HG03060 (cell line): Measurements from ENCODE around the gene CLCNKB.
"Not testable (repeated sequence)": the region's sequence is repeated elsewhere in the genome, so short reads cannot be mapped to it uniquely, and the experiment has no call there.

Source experiments
- ATAC-seq: cut with Tn5 transposase; IDR thresholded peaks from one replicate; pipeline ENCODE4 v1.9.1; 2021; ENCODE audit warnings: low read depth, moderate number of reproducible peaks; ENCODE audit not compliant: unreplicated experiment

Gene CLCNKB

GRCh38 chr1:16029288-16029687 lies 14.3 kb upstream of the CLCNKB start:
- no peak for ATAC-seq

GRCh38 chr1:16031551-16031950 lies 12.0 kb upstream of the CLCNKB start:
- ATAC-seq = no peak

GRCh38 chr1:16032388-16033102 lies 11.0 kb upstream of the CLCNKB start:
- no peak for ATAC-seq

- not testable (repeated sequence) for ATAC-seq
These were observed 10.4 kb upstream of the CLCNKB start for GRCh38 chr1:16033103-16033632.

GRCh38 chr1:16036461-16036860 lies 7.1 kb upstream of the CLCNKB start:
- ATAC-seq = not testable (repeated sequence)

- ATAC-seq = no peak
These were observed 5.0 kb upstream of the CLCNKB start for GRCh38 chr1:16038620-16038912.

GRCh38 chr1:16039871-16040270 lies 3.7 kb upstream of the CLCNKB start:
- ATAC-seq = not testable (repeated sequence)

GRCh38 chr1:16041200-16041599 lies 2.4 kb upstream of the CLCNKB start:
- ATAC-seq = no peak

- no peak for ATAC-seq
These were observed 1.5 kb upstream of the CLCNKB start for GRCh38 chr1:16042096-16042495.

- not testable (repeated sequence) for ATAC-seq
These were observed 928 bp upstream of the CLCNKB start for GRCh38 chr1:16042654-16043053.

- no peak for ATAC-seq
These were observed 368 bp downstream of the CLCNKB start for GRCh38 chr1:16043950-16044349.

- ATAC-seq = no peak
These were observed 3.3 kb downstream of the CLCNKB start for GRCh38 chr1:16046842-16047241.

GRCh38 chr1:16047791-16048475 lies 4.4 kb downstream of the CLCNKB start:
- ATAC-seq = no peak

GRCh38 chr1:16048573-16049189 lies 5.1 kb downstream of the CLCNKB start:
- no peak for ATAC-seq

GRCh38 chr1:16050328-16050727 lies 6.7 kb downstream of the CLCNKB start:
- no peak for ATAC-seq

GRCh38 chr1:16051039-16051438 lies 7.5 kb downstream of the CLCNKB start:
- no peak for ATAC-seq

- ATAC-seq = not testable (repeated sequence)
These were observed 8.4 kb downstream of the CLCNKB start for GRCh38 chr1:16051949-16052348.

- no peak for ATAC-seq
These were observed 10.4 kb downstream of the CLCNKB start for GRCh38 chr1:16053781-16054502.

- no peak for ATAC-seq
These were observed 11.3 kb downstream of the CLCNKB start for GRCh38 chr1:16054598-16055540.
